Measurements from ENCODE around the gene PAOX.
"Not testable (repeated sequence)": the region's sequence is repeated elsewhere in the genome, so short reads cannot be mapped to it uniquely, and the experiment has no call there.

PAOX gene

DNA sequence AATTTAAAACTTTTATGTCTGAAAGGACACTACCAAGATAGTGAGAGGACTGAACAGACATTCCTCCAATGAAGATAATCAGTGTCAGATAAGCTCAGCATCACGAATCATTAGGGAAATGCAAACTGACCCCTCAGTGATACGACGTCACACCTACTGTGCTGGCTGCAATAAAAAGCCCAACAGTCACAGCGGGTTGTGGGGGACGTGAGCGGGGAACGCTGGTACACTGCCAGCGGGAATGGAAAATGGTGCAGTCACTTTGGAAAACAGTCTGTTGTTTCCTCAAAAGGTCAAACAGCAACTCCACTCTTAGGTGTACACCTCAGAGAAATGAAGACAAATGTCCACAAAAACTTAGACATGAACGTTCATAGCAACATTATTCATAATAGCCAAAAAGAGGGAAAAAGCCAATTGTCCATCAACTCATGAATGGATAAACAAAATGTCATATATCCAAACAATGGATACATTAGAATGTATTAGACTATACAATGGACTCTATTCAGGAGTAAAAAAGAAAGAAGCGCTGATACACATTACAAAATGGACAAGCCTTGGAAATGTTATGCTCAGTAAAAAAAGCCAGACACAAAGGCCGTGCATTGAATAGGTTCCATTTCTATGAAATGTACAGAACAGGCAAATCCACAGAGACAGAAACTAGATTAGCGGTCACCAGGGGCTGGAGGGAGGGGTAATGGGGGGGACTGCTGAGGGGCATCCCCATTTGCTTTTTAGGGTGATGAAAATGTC lies 3.5 kb upstream of the PAOX start (continued):
- TF ChIP-seq ZNF600 (tag by site-specific recombination; IDR thresholded peaks at IDR 0.05) (peak; percentile 81), SP7 (tag by site-specific recombination; IDR thresholded peaks at IDR 0.05) (0 out of 2 replicates have a peak, but pooled peaks have one; percentile 18), ZNF292 (tag by site-specific recombination; IDR thresholded peaks at IDR 0.05; ENCODE audit: borderline replicate concordance, low read depth) (no peak), YY2 (tag by site-specific recombination; IDR thresholded peaks at IDR 0.05) (no peak), ZNF19 (tag by site-specific recombination; IDR thresholded peaks at IDR 0.05; ENCODE audit: low read depth) (no peak), ZNF701 (tag by site-specific recombination; IDR thresholded peaks at IDR 0.05) (no peak), GLI2 (tag by site-specific recombination; IDR thresholded peaks at IDR 0.05; ENCODE audit: borderline replicate concordance, low read depth) (no peak), SALL2 (tag by site-specific recombination; IDR thresholded peaks at IDR 0.05; ENCODE audit: borderline replicate concordance) (no peak), ZNF133 (tag by site-specific recombination; IDR thresholded peaks at IDR 0.05) (no peak), ZNF558 (tag by site-specific recombination; IDR thresholded peaks at IDR 0.05) (no peak)
- TF ChIP-seq, protein P1, sequence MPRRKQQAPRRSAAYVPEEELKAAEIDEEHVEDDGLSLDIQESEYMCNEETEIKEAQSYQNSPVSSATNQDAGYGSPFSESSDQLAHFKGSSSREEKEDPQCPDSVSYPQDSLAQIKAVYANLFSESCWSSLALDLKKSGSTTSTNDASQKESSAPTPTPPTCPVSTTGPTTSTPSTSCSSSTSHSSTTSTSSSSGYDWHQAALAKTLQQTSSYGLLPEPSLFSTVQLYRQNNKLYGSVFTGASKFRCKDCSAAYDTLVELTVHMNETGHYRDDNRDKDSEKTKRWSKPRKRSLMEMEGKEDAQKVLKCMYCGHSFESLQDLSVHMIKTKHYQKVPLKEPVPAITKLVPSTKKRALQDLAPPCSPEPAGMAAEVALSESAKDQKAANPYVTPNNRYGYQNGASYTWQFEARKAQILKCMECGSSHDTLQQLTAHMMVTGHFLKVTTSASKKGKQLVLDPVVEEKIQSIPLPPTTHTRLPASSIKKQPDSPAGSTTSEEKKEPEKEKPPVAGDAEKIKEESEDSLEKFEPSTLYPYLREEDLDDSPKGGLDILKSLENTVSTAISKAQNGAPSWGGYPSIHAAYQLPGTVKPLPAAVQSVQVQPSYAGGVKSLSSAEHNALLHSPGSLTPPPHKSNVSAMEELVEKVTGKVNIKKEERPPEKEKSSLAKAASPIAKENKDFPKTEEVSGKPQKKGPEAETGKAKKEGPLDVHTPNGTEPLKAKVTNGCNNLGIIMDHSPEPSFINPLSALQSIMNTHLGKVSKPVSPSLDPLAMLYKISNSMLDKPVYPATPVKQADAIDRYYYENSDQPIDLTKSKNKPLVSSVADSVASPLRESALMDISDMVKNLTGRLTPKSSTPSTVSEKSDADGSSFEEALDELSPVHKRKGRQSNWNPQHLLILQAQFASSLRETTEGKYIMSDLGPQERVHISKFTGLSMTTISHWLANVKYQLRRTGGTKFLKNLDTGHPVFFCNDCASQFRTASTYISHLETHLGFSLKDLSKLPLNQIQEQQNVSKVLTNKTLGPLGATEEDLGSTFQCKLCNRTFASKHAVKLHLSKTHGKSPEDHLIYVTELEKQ (tag by site-specific recombination; IDR thresholded peaks at IDR 0.05; ENCODE audit: borderline replicate concordance), result no peak
- TF ChIP-seq, protein P2, sequence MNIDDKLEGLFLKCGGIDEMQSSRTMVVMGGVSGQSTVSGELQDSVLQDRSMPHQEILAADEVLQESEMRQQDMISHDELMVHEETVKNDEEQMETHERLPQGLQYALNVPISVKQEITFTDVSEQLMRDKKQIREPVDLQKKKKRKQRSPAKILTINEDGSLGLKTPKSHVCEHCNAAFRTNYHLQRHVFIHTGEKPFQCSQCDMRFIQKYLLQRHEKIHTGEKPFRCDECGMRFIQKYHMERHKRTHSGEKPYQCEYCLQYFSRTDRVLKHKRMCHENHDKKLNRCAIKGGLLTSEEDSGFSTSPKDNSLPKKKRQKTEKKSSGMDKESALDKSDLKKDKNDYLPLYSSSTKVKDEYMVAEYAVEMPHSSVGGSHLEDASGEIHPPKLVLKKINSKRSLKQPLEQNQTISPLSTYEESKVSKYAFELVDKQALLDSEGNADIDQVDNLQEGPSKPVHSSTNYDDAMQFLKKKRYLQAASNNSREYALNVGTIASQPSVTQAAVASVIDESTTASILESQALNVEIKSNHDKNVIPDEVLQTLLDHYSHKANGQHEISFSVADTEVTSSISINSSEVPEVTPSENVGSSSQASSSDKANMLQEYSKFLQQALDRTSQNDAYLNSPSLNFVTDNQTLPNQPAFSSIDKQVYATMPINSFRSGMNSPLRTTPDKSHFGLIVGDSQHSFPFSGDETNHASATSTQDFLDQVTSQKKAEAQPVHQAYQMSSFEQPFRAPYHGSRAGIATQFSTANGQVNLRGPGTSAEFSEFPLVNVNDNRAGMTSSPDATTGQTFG (tag by site-specific recombination; IDR thresholded peaks at IDR 0.05; ENCODE audit: borderline replicate concordance), result no peak

DNA sequence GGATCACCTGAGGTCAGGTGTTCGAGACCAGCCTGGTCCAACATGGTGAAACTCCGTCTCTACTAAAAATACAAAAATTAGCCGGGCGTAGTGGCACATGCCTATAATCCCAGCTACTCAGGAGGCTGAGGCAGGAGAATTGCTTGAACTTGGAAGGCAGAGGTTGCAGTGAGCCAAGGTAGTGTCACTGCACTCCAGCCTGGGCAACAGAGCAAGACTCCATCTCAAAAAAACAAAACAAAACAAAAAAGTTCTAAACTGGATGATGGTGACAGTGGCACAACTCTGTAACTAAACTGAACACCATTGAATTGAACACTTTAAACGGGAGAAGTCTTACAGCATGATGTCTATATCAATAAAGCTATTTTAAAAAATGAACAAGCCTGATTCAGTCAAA lies 2.9 kb upstream of the PAOX start:
- POLR2A ChIA-PET; H3K4me1 ChIP-seq (ENCODE audit: control insufficient read depth, insufficient read depth, low read length); H3K4me3 ChIP-seq (ENCODE audit: low read depth, low read length); H3K36me3 ChIP-seq (ENCODE audit: control insufficient read depth in 2 of 2, insufficient read depth in 1 of 2, low read length in 2 of 2); H3K9me3 ChIP-seq (ENCODE audit: control insufficient read depth, insufficient read depth, low read depth, low read length); H3K27ac ChIP-seq (ENCODE audit: extremely low read depth, low read depth, low read length): not testable (repeated sequence)
- CTCF ChIA-PET, result interaction anchor here (0.7 to 0.8 kb wide), 3 partner anchors 9 to 47 kb away, joined by 3 to 6 read pairs (median 4); no protein-coding TSS in a partner anchor
- peak; percentile 96 for TF ChIP-seq ZNF121 (tag by site-specific recombination; IDR thresholded peaks at IDR 0.05)

DNA sequence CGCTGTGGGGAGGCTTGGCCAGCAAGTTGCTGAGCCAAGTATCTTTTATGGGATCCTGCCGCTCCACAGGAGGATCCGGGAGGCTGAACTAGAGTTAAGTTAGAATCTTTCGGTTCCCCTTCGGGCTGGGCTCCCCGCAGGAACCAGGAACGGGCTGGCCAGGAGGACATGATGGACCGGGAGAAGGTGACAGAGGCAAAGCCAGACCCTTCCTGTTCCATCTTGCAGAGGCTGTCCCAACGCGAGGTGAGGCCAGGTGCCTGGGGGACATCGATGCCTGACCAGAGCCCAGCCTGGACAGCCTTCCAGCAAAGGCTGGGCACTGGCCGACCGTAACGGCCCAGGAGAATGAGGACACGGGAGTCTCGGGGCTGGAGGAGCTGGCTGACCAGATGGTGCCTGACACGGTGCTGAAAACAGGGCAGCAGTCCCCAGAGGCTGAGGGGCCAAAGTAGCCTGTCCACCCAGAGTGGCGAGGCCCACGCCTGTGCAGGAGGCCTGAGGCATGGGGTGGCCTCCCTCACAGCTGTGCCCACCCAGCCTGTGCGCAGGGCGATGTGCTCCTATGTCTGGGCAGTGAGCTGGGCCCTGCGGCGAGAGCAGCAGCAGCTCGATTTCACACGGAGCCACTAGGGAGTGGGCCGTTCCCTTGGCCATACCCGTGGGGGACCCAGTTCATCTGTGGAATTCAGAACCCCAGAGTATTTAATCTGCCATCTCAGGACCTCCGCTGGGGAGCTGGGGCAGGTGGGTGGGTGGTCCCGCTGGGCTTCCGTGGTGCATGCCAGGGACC lies 1.8 kb upstream of the PAOX start:
- TF ChIP-seq ZBTB7A (tag by site-specific recombination; IDR thresholded peaks at IDR 0.05; ENCODE audit: low read depth) (no peak), KLF10 (tag by site-specific recombination; IDR thresholded peaks at IDR 0.05) (no peak), ZNF121 (tag by site-specific recombination; IDR thresholded peaks at IDR 0.05) (no peak)
- no peaks in the 10 kb centered on the region for H3K36me3 ChIP-seq (ENCODE audit: control insufficient read depth in 2 of 2, insufficient read depth in 1 of 2, low read length in 2 of 2)
- no peak overlapping the region for H3K4me3 ChIP-seq (ENCODE audit: low read depth, low read length)
- POLR2A ChIA-PET, result interaction anchor here (1.4 kb wide), 1 partner anchor 11 kb away, joined by 3 read pairs; no protein-coding TSS in a partner anchor
- peaks cover 9% of the 10 kb centered on the region for H3K4me1 ChIP-seq (ENCODE audit: control insufficient read depth, insufficient read depth, low read length)
- H3K9me3 ChIP-seq (ENCODE audit: control insufficient read depth, insufficient read depth, low read depth, low read length), result no peaks in the 10 kb centered on the region
- H3K27ac ChIP-seq (ENCODE audit: extremely low read depth, low read depth, low read length), result no peak overlapping the region
- CTCF ChIA-PET, result interaction anchor here (0.7 to 1.3 kb wide), 4 partner anchors 10 to 48 kb away, joined by 3 to 6 read pairs (median 5); no protein-coding TSS in a partner anchor

Data from HEK293 (cell line).